Mammary epithelial cell (primary cell): ENCODE measurements around the gene TK2.

ENCODE experiments used
- CTCF ChIP-seq, 2 donors: IDR thresholded peaks in 1 of 2; conservative IDR thresholded peaks in 1 of 2; 2 replicates each; pipeline ENCODE4 v1.5.1; 2011 to 2012; ENCODE audit warnings: inconsistent platforms in 2 of 2, low read length in 2 of 2, mild to moderate bottlenecking in 2 of 2, control low read depth in 1 of 2, low read depth in 1 of 2; ENCODE audit not compliant: insufficient read depth in 1 of 2; ENCODE audit errors: extremely low read depth in 1 of 2
- EZH2 ChIP-seq: IDR thresholded peaks from 2 replicates; pipeline ENCODE4 v1.6.1; 2012; ENCODE audit warnings: low read length, inconsistent platforms, borderline replicate concordance

- TF ChIP-seq EZH2 (no peak), CTCF (conservative IDR thresholded peaks at IDR 0.05 in 1 of 2, IDR thresholded peaks at IDR 0.05 in 1 of 2; ENCODE audit: extremely low read depth in 1 of 2, insufficient read depth in 1 of 2, low read depth in 1 of 2, low read length in 2 of 2) (no peak)
Observed at GRCh38 chr16:66489818-66490217, 60.1 kb downstream of the TK2 start.
